Mammary epithelial cell (primary cell): ENCODE data around the gene LPP.

Experiments used
- CTCF ChIP-seq, 2 donors: IDR thresholded peaks in 1 of 2; conservative IDR thresholded peaks in 1 of 2; 2 replicates each; pipeline ENCODE4 v1.5.1; 2011 to 2012; ENCODE audit warnings: inconsistent platforms in 2 of 2, low read length in 2 of 2, mild to moderate bottlenecking in 2 of 2, control low read depth in 1 of 2, low read depth in 1 of 2; ENCODE audit not compliant: insufficient read depth in 1 of 2; ENCODE audit errors: extremely low read depth in 1 of 2
- EZH2 ChIP-seq: IDR thresholded peaks from 2 replicates; pipeline ENCODE4 v1.6.1; 2012; ENCODE audit warnings: low read length, inconsistent platforms, borderline replicate concordance

DNA sequence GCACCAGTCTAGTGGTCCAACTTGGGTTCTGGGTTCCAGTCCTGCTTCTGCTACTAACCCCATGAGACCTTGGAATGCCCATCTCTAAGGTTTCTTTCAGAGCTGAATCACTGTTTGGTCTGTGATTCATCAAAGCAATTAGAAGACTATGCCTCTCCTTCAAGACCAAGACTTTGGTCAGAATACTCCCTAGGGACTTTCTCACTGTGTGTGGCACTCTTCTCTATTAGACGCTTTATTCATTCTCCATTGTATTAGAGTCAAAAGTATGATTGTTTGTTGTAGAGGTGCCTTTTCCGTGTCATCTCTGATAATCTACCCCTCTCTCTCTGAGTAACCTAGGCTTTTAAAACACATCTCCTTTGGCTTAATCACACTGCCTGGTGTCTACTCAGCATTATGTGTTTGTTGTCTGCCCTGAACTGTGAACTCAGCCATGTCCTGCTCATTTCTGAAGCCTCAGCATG, 90.5 kb downstream of the LPP start:
- TF ChIP-seq EZH2: no peak
- TF ChIP-seq CTCF (conservative IDR thresholded peaks at IDR 0.05 in 1 of 2, IDR thresholded peaks at IDR 0.05 in 1 of 2; ENCODE audit: extremely low read depth in 1 of 2, insufficient read depth in 1 of 2, low read depth in 1 of 2, low read length in 2 of 2): no peak
